Limb (tissue), 2 donors: ENCODE data around the gene ERFL.
"Not testable (repeated sequence)": the region's sequence is repeated elsewhere in the genome, so short reads cannot be mapped to it uniquely, and the experiment has no call there.

Experiments used
- DNase-seq, 2 donors: peaks; one replicate each; pipeline ENCODE4 v3.0.0-alpha.2; 2016; ENCODE audit errors: extremely low spot score in 2 of 2

The ERFL gene

DNA sequence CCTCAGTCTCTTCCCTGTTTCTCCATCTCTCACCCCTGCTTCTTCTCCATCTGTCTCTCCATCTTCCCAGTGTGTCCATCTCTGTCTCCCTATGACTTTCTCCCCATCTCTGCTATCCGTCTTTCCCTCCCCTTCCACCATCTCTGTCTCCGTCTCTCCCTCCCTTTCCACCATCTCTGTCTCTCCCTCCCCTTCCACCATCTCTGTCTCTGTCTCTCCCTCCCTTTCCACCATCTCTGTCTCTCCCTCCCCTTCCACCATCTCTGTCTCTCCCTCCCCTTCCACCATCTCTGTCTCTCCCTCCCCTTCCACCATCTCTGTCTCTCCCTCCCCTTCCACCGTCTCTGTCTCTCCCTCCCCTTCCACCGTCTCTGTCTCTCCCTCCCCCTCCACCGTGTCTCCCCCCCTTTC lies 13.8 kb downstream of the ERFL start:
- not testable (repeated sequence) for DNase-seq

DNA sequence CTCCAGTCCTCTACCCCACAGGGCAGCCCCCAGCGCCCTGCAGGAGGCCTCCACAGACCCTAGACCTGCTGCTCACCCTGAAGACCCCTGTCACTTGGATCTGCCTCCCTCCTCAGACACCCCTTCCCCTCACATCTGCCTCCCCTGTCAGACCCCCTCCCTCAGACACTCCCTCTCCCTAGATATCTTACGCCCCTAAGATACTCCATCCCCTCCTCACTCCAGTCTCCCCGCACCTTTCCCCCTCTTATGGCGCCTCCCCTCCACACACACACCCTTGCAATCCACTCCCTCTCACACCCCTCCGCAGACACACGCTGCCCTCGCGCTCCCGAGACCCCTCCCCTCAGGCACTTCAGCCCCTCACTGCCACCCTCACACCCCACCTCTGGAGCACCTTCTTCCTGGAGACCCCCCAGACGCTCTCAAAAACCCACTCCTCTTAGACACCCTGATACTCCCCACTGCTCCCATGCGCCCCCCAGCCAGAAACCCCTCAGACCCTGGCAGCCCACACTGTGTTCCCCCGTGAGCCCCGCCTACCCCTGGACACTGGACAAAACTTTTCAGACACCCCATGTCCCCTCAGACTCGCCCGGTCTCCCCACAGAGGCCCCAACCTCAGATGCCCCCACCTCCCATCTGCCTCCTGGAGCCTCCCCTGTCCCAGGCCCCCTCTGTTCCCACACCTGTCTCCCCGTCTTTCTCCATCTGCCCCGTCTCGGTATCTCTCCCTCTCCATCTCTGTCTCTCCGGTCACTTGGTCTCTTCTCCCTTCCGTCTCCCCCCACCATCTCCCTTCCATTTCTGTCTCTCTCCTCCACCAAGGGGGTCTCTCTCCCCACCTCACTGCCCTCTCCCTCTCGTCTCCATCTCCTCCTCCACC lies 14.5 kb downstream of the ERFL start:
- DNase-seq: no peak

DNA sequence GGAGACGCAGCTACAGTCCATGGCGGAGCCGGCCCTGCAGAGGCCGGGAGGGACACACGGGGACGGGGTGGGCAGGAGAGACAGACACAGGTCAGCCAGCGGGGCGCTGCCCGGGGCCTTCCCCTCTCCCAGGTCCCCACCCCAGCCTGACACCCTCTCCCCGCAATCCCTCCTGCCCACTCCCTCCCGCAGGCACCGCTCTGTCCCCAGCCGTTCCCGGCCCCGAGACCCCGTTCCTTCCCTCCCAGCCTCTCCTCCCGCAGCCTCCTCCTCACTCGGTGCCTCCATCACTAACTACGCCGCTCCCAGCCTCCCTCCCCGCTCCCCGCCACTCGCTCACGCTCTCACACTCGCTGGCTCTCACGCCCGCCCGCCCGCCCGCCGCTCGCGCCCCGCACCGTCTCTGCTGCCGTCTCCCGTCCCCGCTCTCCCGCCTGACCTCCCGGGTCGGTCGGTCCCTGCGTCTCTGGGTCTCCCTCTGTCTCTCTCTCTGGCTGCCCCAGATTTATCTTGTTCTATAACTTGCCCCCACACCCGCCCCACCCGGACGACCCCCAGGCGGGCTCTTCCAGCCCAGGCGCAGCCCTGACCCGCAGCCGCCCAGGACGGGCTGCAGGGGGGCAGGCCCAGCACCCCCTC lies 15.2 kb downstream of the ERFL start:
- no peak for DNase-seq

DNA sequence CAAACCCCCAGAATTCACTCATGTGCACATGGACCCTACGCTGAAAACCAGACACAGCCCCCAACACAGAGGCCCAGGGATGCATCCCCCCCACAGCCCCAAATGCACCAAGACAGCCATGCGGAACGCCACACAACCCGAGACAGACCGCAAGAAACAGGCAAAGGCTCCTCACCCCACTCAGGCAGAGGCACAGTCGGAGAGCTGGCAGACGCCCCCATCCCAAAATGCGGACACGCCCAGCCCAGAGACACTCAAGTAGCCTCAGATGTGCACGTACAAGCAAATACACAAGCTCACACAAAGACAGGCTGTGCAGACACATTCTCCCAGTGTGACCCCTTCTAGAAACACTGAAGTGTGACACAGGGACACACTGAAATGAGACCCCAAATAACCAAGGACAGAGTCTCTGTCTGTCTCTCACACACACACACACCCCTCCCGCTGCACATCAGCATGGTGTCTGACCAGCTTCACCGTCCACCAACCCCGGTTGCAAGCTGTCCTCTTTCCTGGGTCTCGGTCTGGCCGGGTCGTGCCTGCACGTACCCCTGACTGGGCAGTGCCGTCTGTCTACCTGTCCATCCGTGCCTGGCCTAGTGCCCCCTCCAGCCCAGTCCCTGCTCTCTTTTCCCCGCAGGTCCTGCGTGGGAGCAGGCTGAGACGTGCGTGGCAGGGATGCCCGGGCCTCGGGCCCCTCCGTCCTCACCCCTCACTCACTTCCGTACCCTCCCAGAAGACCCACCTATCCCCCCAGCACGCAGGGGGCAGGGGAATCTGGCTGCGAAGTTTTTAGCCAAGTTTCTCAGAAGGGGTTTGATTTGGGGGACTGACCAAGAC lies 16.1 kb downstream of the ERFL start:
- DNase-seq: no peak

DNA sequence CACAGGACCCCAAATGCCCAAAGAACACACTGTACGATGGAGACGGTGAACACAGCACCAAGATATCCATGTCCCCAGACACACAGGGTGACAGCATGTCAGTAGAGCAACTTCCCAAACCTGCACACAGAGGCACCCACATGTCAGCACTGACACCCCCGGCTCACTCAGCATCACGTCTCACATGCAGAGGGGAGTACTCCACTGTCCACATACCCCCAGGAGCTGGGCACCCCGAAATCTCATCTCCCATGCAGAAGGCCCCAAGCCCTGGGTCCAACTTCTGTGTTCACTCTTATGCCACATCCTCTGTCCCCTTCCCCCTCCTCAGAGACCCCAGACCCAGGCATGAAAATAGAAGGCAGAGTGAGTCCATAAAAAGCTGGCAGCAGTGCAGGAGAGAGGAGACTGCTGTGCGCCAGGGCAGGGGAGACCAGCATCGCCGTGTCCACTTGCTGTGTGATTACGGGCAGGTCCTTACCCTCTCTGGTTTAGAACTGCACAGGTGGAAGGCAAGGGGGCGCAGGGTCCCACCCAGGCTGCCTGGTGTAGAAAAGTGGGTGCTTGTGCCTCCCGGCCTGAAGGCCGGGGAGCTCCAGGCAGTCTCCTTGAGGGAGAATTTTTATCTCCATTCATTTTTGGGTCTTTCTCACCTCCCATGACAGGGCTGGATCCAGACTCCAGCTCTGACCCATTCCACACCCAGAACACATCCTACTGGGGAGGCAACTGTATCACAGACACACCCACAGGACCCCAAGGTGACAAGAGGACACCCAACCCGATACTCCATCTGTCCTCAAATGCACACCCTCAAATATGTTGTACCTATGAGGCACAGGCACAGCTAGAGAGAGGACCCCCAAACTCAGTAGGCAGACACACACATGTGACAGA lies 17.0 kb downstream of the ERFL start:
- DNase-seq: no peak

DNA sequence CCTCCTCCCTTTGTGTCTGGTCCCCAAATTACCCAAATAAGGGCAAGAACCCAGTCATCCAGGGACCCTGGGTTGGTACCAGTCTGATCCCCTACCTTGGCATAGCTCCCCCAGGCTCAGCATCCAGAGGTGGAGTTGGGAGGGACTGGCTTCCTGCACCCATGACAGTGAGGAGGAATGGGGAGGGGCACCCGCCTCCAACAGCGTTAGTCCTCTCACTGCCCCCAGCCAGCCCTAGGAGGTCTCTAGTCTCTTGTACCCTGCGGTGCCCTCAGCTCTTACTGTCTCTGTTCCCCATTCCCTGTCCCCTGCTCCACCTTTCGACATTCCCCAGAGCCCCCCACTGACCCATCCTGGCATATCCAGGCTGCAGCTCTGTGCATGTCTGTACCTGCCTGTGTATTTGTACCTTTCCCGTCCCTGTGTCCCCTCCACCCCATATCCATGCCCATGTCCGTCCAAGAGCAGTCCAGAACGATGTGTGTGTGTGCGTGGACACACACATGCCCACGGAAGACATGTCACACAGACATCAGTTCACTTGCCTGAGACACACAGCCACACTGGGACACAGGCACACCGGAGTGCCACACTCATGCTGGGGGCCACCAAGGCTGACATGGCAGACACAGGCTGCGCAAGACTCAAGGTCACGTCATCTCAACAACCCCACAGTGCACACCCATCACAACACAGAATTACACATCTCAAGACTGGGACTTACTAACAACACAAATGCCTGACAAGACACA lies 17.8 kb downstream of the ERFL start:
- no peak for DNase-seq

DNA sequence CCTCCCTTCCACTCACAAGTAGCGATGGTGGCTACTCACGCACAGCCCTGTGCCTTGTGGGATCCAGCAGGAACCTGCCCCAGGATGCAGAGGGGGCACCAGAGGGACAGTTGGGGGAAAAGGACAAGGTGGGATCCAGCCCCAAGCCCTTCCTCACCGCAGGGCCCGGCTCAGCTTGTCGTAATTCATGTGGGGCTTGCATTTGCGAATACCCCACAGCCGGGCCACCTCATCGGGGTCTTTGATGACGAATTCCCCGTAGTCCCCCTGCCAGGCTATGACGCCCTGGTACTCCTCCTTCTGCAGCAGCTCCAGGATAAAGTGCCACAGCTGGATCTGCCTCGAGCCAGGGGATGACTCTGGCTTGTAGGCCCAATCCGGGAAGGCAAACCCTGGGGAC lies 18.5 kb downstream of the ERFL start:
- DNase-seq: no peak

DNA sequence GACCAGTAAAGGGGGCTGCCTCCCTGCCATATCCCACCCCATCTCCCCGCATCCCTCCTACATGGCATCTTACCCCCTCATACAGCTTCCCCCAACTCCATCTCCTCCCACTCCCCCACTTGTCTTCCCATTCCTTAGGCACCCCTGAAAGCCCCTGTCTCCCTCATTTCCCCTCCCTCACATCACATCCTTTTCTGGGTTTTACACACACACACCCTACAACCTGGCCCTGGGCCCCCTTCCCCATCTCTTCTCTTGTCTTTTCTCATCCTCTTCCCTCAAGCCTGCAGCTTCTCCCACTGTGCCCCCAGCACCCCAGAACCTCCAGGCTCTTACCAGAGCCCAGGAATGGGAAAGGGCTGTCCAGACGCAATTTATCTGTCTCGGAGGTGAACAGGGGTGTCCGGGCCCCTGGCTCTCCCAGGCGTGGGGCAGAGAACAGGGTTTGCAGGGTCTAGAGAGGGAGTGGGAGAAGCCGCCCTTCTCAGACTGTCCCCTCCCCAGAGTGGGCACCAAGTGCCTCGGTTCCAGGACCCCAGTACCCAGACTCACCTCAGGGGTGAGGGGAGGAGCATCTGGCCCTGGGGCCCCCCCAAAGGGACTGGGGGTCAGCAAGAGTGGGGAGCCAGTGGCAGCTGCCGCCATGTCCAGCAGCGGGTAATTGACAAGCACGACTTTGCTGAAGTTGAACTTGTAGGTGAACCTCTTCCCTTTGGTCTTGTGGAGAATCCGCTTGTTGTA lies 19.4 kb downstream of the ERFL start:
- DNase-seq: no peak

DNA sequence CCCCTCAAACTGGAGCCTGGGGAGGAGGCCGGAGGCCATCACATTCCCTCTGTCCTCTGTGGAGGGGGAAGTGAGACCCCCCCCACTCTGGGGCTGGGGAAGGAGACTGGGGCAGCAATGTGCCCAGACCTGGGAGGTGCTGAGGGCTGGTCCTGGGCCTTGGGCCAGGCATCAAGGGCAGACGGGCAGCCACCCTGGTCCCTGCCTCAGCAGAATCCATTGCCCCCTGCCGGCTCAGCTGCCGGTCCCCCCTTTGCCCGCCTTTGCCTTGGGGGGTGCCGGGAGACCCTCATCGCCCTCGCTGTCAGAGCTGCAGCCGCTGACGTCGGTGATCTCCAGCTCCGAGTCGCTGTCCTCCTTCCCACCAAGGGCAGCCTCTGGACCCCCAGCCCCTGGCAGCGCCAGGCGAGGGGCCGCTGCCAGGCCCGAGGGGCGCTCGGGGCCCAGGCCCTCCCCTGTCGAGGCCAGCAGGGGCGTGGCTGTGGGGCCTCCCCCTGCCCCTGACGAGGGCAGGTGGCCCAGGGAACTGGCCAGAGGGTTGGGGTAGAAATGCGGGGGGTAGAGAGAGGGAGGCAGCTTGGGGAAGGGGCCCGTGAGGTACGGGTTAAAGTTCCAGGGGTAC lies 20.1 kb downstream of the ERFL start:
- DNase-seq: no peak

DNA sequence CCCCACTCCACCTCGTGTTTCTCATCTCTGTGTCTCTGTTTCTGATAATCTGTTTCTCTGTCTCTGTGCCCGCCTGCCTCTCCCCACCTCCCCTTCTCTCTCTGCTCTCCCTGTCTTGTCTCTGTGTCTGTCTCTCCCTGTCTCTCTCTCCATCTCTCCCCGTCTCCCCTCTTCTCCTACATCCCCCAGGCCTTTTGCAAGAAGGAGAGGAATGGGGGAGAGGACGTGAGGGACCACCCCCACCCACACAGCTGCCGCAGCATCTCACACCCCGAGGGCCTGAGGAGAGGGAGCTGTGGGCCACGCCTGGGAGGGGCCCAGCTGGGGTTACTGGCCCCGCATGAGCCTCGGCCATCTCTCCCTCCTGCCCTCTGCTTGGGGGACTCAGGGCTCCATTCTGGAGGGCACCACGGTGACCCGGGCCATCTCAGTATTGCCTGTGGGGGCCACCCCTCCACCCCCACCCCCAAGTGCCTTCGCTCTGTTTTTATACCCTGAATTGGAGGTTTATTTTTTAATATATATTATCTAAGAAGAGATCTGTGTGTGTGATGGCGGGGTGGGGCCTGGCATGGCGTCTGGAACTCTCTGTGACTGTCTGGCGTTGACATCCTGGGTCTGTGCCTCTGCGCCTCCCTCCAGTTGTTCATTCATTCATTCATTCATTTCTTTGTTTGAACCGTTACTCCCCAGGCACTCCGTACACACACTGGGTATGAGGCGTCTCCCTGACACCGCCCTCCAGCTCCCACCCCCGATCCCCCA lies 21.2 kb downstream of the ERFL start:
- no peak for DNase-seq

DNA sequence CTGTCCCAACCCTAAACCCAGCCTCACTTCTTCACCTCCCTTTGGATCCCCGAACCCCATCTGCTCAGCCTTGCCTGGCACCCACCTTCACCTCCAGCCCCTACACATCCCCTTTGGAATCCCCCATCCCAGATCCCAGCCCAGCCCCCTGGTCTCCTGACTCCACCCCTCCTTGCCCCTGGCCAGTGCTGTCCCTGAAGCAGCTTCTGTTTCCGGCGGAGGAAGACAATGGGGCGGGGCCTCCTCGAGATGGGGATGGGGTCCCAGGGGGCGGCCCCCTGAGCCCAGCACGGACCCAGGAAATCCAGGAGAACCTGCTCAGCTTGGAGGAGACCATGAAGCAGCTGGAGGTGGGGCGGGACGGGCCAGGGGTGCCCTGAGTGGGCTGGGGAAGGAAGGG lies 22.0 kb downstream of the ERFL start:
- DNase-seq: no peak

DNA sequence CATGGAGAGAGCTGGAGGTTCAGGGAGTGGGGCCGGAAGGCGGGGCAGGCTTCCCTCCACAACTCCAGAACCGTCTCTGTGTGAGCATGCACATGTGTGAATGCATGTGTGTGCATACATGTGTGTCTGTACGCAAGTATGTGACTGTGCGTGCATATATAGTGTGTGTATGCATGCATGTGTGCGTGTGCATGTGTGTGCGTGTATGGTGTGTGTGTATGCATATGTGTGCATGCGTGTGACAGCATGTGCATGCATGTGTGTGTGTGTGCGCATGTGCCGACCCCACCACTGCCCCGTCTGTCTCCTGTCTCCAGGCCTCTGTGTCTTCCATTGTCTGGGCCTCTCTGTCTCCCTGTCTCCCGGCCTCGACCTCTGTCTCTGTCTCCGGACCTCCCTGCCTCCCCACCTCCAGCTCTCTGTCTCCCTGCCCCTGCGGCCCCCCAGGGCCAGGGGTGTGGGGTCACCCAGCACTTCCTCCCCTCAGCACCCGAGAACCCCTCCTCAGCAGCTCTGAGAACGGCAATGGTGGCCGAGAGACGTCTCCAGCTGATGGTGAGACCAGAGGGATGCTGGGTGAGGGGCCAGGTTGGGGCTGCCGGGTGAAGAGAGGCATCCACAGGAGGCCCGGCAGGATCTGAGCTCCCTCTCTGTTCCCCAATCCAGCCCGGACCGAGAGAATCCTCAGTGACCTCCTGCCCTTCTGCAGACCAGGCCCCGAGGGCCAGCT lies 22.8 kb downstream of the ERFL start:
- DNase-seq: no peak

DNA sequence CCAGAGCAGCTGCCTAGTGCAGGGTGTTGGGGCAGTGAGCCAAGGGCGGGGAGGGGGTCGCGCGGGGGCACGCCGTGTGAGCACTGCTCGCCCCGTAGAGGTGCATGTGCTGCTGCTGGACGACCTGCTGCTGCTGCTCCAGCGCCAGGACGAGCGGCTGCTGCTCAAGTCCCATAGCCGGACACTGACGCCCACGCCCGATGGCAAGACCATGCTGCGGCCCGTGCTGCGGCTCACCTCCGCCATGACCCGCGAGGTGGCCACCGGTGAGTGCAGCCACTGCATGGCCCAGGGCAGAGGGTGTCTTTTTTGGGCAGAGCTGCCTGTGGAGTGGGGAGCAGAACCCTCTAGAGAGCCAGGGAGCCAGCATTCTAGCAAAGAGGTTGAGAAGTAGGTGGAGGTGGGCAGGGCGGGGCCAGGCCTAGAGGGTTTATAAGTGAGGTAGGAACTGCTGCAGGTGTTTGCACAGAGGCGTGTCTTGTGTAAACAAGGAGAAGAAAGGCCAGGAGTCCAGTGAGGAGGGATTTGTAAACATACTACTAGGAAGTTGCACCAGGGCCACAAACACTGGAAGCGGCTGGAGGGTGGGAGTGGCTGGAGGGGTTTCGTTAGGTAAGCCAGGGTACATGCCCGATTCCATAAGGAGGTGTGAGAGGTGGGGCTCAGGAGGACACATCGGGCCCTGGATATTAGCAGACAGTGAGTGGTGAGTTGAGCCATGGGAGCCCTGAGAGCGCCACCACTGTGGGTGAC lies 24.0 kb downstream of the ERFL start:
- DNase-seq: no peak

DNA sequence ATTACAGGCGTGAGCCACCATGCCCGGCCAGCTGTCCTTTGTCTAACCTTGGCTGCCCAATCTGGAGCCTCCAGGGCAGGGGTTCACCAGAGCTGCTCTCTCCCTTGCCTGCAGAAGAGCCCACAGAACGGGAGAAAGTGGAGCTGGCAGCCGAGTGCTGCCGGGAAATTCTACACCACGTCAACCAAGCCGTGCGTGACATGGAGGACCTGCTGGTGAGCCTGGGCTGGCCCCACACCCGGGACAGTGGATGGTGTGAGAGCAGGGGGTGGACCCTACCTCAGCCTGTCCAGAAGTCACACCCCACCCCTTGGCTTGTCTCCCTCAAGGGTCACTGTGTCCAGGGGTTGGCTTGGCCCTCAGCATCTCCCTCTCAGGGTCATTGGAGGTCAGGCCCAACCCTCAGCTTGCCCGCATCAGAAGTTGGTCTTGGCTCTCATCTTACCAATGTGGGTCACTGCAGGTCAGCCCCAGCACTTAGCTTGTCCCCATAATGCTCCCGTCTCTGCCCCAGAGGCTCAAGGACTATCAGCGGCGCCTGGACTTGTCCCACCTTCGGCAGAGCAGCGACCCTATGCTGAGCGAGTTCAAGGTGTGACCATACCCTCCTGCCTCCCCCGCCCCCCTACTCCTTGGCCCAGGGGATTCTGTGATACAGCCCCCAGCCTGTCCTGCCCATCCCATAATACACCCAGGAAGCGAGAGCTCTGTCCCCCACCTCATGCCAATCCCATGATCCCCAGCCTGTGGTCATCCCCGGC lies 24.9 kb downstream of the ERFL start:
- no peak for DNase-seq

DNA sequence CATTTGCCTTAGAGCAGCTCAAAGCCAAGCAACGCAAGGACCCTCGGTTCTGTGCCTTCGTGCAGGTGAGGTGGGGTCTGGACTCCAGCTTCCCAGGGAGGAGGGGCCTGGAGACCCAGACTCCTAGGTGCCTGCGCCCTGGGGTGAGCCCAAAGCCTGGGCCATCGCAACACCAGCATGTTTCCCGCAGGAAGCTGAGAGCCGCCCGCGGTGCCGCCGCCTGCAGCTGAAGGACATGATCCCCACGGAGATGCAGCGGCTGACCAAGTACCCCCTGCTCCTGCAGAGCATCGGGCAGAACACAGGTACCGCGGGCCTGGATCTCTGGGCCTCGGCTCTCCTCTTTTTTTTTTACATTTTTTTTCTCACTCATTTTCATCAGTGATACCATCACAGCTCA lies 25.7 kb downstream of the ERFL start:
- no peak for DNase-seq

DNA sequence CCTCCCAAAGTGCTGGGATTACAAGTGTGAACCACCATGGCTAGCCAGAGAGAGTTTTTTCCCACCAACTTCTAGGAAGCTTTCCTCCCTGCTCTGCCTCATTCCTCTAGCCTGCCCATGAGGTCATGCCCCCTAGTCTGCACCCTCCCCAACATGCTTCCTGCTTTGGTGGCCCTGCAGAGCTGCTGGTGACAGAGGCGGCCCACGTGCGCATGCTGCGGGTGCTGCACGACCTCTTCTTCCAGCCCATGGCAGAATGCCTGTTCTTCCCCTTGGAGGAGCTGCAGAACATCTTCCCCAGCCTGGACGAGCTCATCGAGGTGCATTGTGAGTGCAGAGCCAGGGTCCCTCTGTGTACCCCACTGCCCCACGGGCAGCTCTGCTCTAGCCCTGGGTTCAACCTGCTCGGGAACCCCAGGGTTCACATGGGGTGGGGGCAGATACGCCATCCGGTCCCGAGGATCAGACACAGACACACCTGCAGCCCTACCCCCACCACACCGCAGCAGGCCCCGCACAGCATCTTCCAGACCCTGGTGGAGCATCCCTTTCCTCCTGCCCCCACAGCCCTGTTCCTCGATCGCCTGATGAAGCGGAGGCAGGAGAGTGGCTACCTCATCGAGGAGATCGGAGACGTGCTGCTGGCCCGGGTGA lies 26.4 kb downstream of the ERFL start:
- no peak for DNase-seq
